Suppressor macrophage treated with lipopolysaccharide for 1 hour (primary cell): ENCODE results near the gene SLC8A1.
A peak's percentile ranks its signal among the peaks of the same experiment; 100 is the strongest.

ENCODE experiments used
- DNase-seq, 3 donors: peaks; one replicate each; pipeline ENCODE4 v3.0.0-alpha.2; 2020 to 2022

Gene SLC8A1

GRCh38 chr2:40380041-40380440 is 71.8 kb downstream of the SLC8A1 start:
- no peak for DNase-seq

GRCh38 chr2:40374543-40375240 is 77.2 kb downstream of the SLC8A1 start:
- no peak for DNase-seq

- DNase-seq: no peak
Observed at GRCh38 chr2:40373111-40373510, 78.8 kb downstream of the SLC8A1 start.

- no peak for DNase-seq
Observed at GRCh38 chr2:40372283-40372985, 79.5 kb downstream of the SLC8A1 start.

- no peak for DNase-seq
Observed at GRCh38 chr2:40371525-40372282, 80.2 kb downstream of the SLC8A1 start.

GRCh38 chr2:40370007-40370395 is 81.9 kb downstream of the SLC8A1 start:
- DNase-seq: peak; percentile 59 to 69 (median 68)

GRCh38 chr2:40369267-40370006 is 82.5 kb downstream of the SLC8A1 start:
- DNase-seq: no peak

GRCh38 chr2:40367652-40368051 is 84.2 kb downstream of the SLC8A1 start:
- DNase-seq: no peak

GRCh38 chr2:40367032-40367431 is 84.9 kb downstream of the SLC8A1 start:
- DNase-seq: no peak

GRCh38 chr2:40364151-40364874 is 87.6 kb downstream of the SLC8A1 start:
- peak in 2 of 3 donors; percentile 31 to 47 for DNase-seq

- DNase-seq: no peak
Observed at GRCh38 chr2:40363631-40364030, 88.3 kb downstream of the SLC8A1 start.

- DNase-seq: no peak
Observed at GRCh38 chr2:40363231-40363630, 88.7 kb downstream of the SLC8A1 start.

- DNase-seq: no peak
Observed at GRCh38 chr2:40361478-40361877, 90.4 kb downstream of the SLC8A1 start.

- DNase-seq: no peak
Observed at GRCh38 chr2:40360652-40361051, 91.2 kb downstream of the SLC8A1 start.

- no peak for DNase-seq
Observed at GRCh38 chr2:40359811-40360210, 92.1 kb downstream of the SLC8A1 start.

GRCh38 chr2:40358783-40359182 is 93.1 kb downstream of the SLC8A1 start:
- DNase-seq: no peak

- DNase-seq: no peak
Observed at GRCh38 chr2:40357667-40358066, 94.2 kb downstream of the SLC8A1 start.

- no peak for DNase-seq
Observed at GRCh38 chr2:40355451-40355850, 96.4 kb downstream of the SLC8A1 start.

GRCh38 chr2:40353231-40353630 is 98.7 kb downstream of the SLC8A1 start:
- DNase-seq: no peak

GRCh38 chr2:40352703-40353099 is 99.2 kb downstream of the SLC8A1 start:
- no peak for DNase-seq

GRCh38 chr2:40352041-40352702 is 99.7 kb downstream of the SLC8A1 start:
- DNase-seq: peak in 2 of 3 donors; percentile 46 to 53

GRCh38 chr2:40348665-40349064 is 103.2 kb downstream of the SLC8A1 start:
- DNase-seq: no peak
